ENCODE results near the gene HINFP.

DNA sequence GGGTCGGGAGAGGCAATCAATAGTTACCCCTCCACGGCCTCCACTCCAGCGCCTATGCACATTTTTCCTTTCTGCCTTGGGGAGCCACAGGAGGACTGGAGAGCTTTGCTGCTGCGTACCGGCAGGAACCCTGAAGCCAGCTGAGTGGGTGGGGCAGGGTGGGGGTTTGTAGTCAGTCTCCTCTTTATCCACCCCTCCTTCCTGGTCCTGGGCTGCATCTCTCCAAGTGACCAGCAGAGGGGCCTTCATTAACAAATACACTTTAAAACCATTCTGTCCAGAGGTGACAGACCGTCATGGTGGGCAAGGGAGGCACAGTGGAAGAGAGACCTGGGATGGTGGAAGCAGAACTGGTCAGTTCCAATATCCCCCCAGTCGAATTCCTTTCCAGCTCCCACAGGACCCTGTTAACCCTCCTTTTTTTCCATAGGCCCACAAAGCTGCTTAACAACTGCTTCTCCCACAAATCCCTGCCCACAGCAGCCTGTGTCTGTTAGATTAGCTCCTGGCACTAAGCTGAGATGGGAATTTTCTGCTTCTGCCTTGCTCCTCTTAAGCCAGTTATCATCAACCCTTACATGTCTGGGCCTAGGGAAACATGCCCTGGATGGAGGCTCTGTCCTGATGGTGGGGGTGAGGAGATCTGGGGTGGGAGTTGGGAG is 23.6 kb downstream of the HINFP start:
- TF ChIP-seq POLR2A (IDR thresholded peaks at IDR 0.05) (no peak), CTCF (IDR thresholded peaks at IDR 0.05) (peak; percentile 42 to 59 (median 51)), POLR2AphosphoS5 (IDR thresholded peaks at IDR 0.05) (no peak)

Measured in prostate gland (tissue), 2 donors.